Astrocyte of the cerebellum (primary cell): ENCODE measurements around the gene PTCD2.

Experiments
- DNase-seq: peaks from one replicate; pipeline ENCODE4 v3.0.0-alpha.2; 2011; ENCODE audit warnings: low read depth
- H3K4me3 ChIP-seq: 2 replicates; pipeline ENCODE4 v1.5.1; 2011; ENCODE audit warnings: mild to moderate bottlenecking, low read depth, low read length, moderate library complexity
- CTCF ChIP-seq: IDR thresholded peaks from 2 replicates; pipeline ENCODE4 v1.5.1; 2012; ENCODE audit warnings: low read length, low read depth, moderate library complexity, mild to moderate bottlenecking; ENCODE audit errors: missing control alignments
- in situ Hi-C: cut with HindIII; loops from 2 replicates; pipeline ENCODE4 v1.10.0; 2017; ENCODE audit warnings: low sequenced_read_pairs

PTCD2 gene

GRCh38 chr5:72372923-72373322, 52.8 kb downstream of the PTCD2 start:
- TF ChIP-seq CTCF, result no peak
- no peak for DNase-seq
- no peak overlapping the region for H3K4me3 ChIP-seq
- in situ Hi-C loops, result no loop called here

- no peak overlapping the region for H3K4me3 ChIP-seq
- DNase-seq, result no peak
- in situ Hi-C loops, result no loop called here
- no peak for TF ChIP-seq CTCF
Measured at GRCh38 chr5:72374844-72375243, 54.7 kb downstream of the PTCD2 start.

GRCh38 chr5:72376381-72376780, 56.2 kb downstream of the PTCD2 start:
- no peak overlapping the region for H3K4me3 ChIP-seq
- no peak for TF ChIP-seq CTCF
- in situ Hi-C loops, result no loop called here
- no peak for DNase-seq

GRCh38 chr5:72377910-72378638, 57.9 kb downstream of the PTCD2 start:
- in situ Hi-C loops, result no loop called here
- no peak for TF ChIP-seq CTCF
- H3K4me3 ChIP-seq, result no peak overlapping the region
- DNase-seq, result no peak

- TF ChIP-seq CTCF, result no peak
- in situ Hi-C loops, result no loop called here
- DNase-seq, result peak; percentile 54
- no peak overlapping the region for H3K4me3 ChIP-seq
Measured at GRCh38 chr5:72378639-72379289, 58.6 kb downstream of the PTCD2 start.

GRCh38 chr5:72379936-72380335, 59.8 kb downstream of the PTCD2 start:
- TF ChIP-seq CTCF, result no peak
- in situ Hi-C loops, result no loop called here
- no peak for DNase-seq

More at GRCh38 chr5:72379936-72380335, 59.8 kb downstream of the PTCD2 start:
- H3K4me3 ChIP-seq, result no peak overlapping the region
